Erythroblast (primary cell): ENCODE data around the gene SDK2.

Experiments used
- DNase-seq, 2 experiments: peaks; one replicate each; lab custom pipeline; 2025; lab: John Stamatoyannopoulos, UW
- GATA1 ChIP-seq: IDR thresholded peaks from 2 replicates; pipeline ENCODE4 v1.6.1; 2011; ENCODE audit warnings: low read depth, mild to moderate bottlenecking, control low read depth, low read length, moderate library complexity
- POLR2A ChIP-seq: IDR thresholded peaks from 2 replicates; pipeline ENCODE4 v1.6.1; 2011; ENCODE audit warnings: mild to moderate bottlenecking, low read length

The SDK2 gene

GRCh38 chr17:73634629-73635028 lies 9.6 kb downstream of the SDK2 start:
- TF ChIP-seq POLR2A (no peak), GATA1 (no peak)
- DNase-seq = no peak

GRCh38 chr17:73633736-73634135 lies 10.5 kb downstream of the SDK2 start:
- no peak for TF ChIP-seq GATA1
- no peak for TF ChIP-seq POLR2A
- no peak for DNase-seq

GRCh38 chr17:73632513-73632912 lies 11.7 kb downstream of the SDK2 start:
- TF ChIP-seq POLR2A = no peak
- no peak for DNase-seq

GRCh38 chr17:73630965-73631595 lies 13.2 kb downstream of the SDK2 start:
- TF ChIP-seq GATA1 = no peak
- TF ChIP-seq POLR2A = no peak
- DNase-seq = no peak

GRCh38 chr17:73630531-73630930 lies 13.7 kb downstream of the SDK2 start:
- TF ChIP-seq GATA1 = no peak
- no peak for TF ChIP-seq POLR2A
- DNase-seq = no peak

GRCh38 chr17:73628642-73629552 lies 15.3 kb downstream of the SDK2 start:
- no peak for TF ChIP-seq GATA1
- TF ChIP-seq POLR2A = no peak
- DNase-seq = no peak

GRCh38 chr17:73625991-73626673 lies 18.1 kb downstream of the SDK2 start:
- no peak for TF ChIP-seq POLR2A
- TF ChIP-seq GATA1 = no peak
- DNase-seq = no peak

- no peak for DNase-seq
- TF ChIP-seq GATA1 (no peak), POLR2A (no peak)
Measured at GRCh38 chr17:73625006-73625405, 19.2 kb downstream of the SDK2 start.

- no peak for TF ChIP-seq GATA1
- TF ChIP-seq POLR2A = no peak
- no peak for DNase-seq
Measured at GRCh38 chr17:73624496-73624988, 19.7 kb downstream of the SDK2 start.

- TF ChIP-seq GATA1 = no peak
- TF ChIP-seq POLR2A = no peak
- no peak for DNase-seq
Measured at GRCh38 chr17:73623818-73624217, 20.4 kb downstream of the SDK2 start.

GRCh38 chr17:73623247-73623646 lies 21.0 kb downstream of the SDK2 start:
- no peak for TF ChIP-seq GATA1
- TF ChIP-seq POLR2A = no peak

GRCh38 chr17:73622381-73622780 lies 21.9 kb downstream of the SDK2 start:
- no peak for DNase-seq
- TF ChIP-seq GATA1 (no peak), POLR2A (no peak)

More at GRCh38 chr17:73623247-73623646, 21.0 kb downstream of the SDK2 start:
- DNase-seq = no peak

GRCh38 chr17:73621685-73622084 lies 22.6 kb downstream of the SDK2 start:
- no peak for DNase-seq
- no peak for TF ChIP-seq GATA1
- TF ChIP-seq POLR2A = no peak

GRCh38 chr17:73620414-73620813 lies 23.8 kb downstream of the SDK2 start:
- no peak for DNase-seq
- TF ChIP-seq POLR2A (no peak), GATA1 (no peak)
